Esophagus squamous epithelium (tissue), 5 donors: ENCODE results near the gene USP17L28. TPM values are rescaled to one million over a fixed set of nuclear protein-coding genes. Genes with fewer than 3 reads are reported as not detected.
"Not testable (repeated sequence)": the region's sequence is repeated elsewhere in the genome, so short reads cannot be mapped to it uniquely, and the experiment has no call there.

Source experiments
- DNase-seq: peaks from one replicate; lab custom pipeline; 2025; lab: John Stamatoyannopoulos, UW
- H3K27ac ChIP-seq, 4 donors: fragments of 200-600 bp; sonication (generic); one replicate each; pipeline ENCODE4 v1.5.1; 2016 to 2019; ENCODE audit warnings: mild to moderate bottlenecking in 1 of 4
- H3K27me3 ChIP-seq, 4 donors: fragments of 200-600 bp; sonication (generic); 1 replicate in 3 of 4; 2 replicates in 1 of 4; pipeline versions ENCODE4 v1.5.1 to v1.6.0; 2017 to 2021; ENCODE audit warnings: antibody characterized with exemption in 1 of 4
- H3K36me3 ChIP-seq, 3 donors: fragments of 200-600 bp; sonication (generic); one replicate each; pipeline ENCODE4 v1.5.1; 2016 to 2019
- H3K4me1 ChIP-seq, 3 donors: fragments of 200-600 bp; sonication (generic); one replicate each; pipeline ENCODE4 v1.5.1; 2017 to 2019
- H3K4me3 ChIP-seq, 4 donors: fragments of 200-600 bp; sonication (generic); 1 replicate in 3 of 4; 2 replicates in 1 of 4; pipeline ENCODE4 v1.5.1; 2016 to 2019; ENCODE audit warnings: mild to moderate bottlenecking in 2 of 4, moderate library complexity in 1 of 4
- H3K9me3 ChIP-seq, 3 donors: fragments of 200-600 bp; sonication (generic); one replicate each; pipeline ENCODE4 v1.5.1; 2016 to 2019
- WGBS, 2 donors: methylation state at CpG; one replicate each; pipeline ENCODE4 v1.1.5; 2018; 5-methylcytosine and 5-hydroxymethylcytosine counted together
- intact Hi-C: fragments of 100-400 bp; cut with DNase I; formaldehyde crosslinking; loops from one replicate; pipeline ENCODE4 v1.15.0; 2022
- total RNA-seq, 4 donors: library from RNA; depleted of rRNA; stranded (reverse); fragments of >200 nt; gene quantifications; one replicate each; pipeline ENCODE4 v1.1.0, GENCODE V29; 2016
- donor health status: DM: yes; HTN: yes; CAD: no.

The USP17L28 gene, protein sequence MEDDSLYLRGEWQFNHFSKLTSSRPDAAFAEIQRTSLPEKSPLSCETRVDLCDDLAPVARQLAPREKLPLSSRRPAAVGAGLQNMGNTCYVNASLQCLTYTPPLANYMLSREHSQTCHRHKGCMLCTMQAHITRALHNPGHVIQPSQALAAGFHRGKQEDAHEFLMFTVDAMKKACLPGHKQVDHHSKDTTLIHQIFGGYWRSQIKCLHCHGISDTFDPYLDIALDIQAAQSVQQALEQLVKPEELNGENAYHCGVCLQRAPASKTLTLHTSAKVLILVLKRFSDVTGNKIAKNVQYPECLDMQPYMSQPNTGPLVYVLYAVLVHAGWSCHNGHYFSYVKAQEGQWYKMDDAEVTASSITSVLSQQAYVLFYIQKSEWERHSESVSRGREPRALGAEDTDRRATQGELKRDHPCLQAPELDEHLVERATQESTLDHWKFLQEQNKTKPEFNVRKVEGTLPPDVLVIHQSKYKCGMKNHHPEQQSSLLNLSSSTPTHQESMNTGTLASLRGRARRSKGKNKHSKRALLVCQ
- total RNA-seq: not detected

DNA sequence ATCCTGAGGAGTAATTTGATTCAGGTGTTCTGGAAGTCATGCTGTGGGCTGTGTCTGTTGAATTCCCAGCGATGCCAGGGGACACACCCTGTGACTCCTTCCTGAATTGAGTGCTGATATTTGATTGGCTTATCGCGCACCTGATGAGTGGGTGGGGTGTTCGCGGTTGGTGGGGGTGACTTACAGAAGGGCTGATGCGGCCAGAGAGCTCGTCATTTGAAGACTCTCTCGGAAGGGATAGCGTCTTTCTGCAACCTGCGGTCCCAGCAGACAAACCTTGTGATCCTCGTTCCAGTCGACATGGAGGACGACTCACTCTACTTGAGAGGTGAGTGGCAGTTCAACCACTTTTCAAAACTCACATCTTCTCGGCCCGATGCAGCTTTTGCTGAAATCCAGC, at the start of gene USP17L28:
USP17L28 (plus strand) TSS at position 301 of the 400 bp plus-strand sequence; CDS start at position 301, 0 bp downstream.
- H3K27ac ChIP-seq, H3K27me3 ChIP-seq, H3K36me3 ChIP-seq, DNase-seq, H3K4me3 ChIP-seq, H3K4me1 ChIP-seq, intact Hi-C loops, H3K9me3 ChIP-seq: not testable (repeated sequence)
- no CpG with 5 or more reads among the region's 15 CpGs for WGBS, 2 donors

DNA sequence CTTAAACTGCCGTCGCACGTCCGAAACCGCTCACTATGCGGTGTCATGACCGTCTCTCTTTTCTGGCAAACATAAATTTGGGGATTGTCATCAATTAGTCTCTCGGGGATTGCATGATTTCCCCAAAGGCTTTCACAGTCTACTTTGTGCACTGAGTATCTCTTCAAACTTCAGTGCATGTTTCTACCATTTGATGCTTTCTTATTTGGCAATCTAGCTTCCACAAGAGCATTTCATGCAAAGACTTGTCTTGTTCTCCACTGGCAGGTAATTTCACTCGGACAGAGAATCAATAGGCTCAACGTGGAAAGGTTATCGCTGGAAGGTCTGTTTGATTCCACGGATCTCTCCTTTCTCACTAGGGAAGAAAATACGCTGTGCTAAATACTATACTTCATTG, 24.5 kb upstream of the USP17L28 start:
- H3K27me3 ChIP-seq, H3K4me3 ChIP-seq, H3K36me3 ChIP-seq, intact Hi-C loops, H3K27ac ChIP-seq, DNase-seq, H3K4me1 ChIP-seq, H3K9me3 ChIP-seq: not testable (repeated sequence)
- 80 to 83% methylated on average over 4 to 5 of the region's 13 CpGs for WGBS, 2 donors

DNA sequence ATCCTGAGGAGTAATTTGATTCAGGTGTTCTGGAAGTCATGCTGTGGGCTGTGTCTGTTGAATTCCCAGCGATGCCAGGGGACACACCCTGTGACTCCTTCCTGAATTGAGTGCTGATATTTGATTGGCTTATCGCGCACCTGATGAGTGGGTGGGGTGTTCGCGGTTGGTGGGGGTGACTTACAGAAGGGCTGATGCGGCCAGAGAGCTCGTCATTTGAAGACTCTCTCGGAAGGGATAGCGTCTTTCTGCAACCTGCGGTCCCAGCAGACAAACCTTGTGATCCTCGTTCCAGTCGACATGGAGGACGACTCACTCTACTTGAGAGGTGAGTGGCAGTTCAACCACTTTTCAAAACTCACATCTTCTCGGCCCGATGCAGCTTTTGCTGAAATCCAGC, 23.8 kb upstream of the USP17L28 start, which contains the start of gene USP17L24:
USP17L24 (plus strand) TSS at position 301 of the 400 bp plus-strand sequence; CDS start at position 301, 0 bp downstream.
- H3K36me3 ChIP-seq, H3K4me1 ChIP-seq, H3K9me3 ChIP-seq, H3K27me3 ChIP-seq, intact Hi-C loops, H3K27ac ChIP-seq, H3K4me3 ChIP-seq, DNase-seq: not testable (repeated sequence)
- WGBS, 2 donors: no CpG with 5 or more reads among the region's 15 CpGs

DNA sequence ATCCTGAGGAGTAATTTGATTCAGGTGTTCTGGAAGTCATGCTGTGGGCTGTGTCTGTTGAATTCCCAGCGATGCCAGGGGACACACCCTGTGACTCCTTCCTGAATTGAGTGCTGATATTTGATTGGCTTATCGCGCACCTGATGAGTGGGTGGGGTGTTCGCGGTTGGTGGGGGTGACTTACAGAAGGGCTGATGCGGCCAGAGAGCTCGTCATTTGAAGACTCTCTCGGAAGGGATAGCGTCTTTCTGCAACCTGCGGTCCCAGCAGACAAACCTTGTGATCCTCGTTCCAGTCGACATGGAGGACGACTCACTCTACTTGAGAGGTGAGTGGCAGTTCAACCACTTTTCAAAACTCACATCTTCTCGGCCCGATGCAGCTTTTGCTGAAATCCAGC, 19.1 kb upstream of the USP17L28 start, which contains the start of gene USP17L25:
USP17L25 (plus strand) TSS at position 301 of the 400 bp plus-strand sequence; CDS start at position 301, 0 bp downstream.
- H3K27me3 ChIP-seq, H3K9me3 ChIP-seq, H3K27ac ChIP-seq, H3K36me3 ChIP-seq, H3K4me3 ChIP-seq, H3K4me1 ChIP-seq, intact Hi-C loops, DNase-seq: not testable (repeated sequence)
- no CpG with 5 or more reads among the region's 15 CpGs for WGBS, 2 donors

DNA sequence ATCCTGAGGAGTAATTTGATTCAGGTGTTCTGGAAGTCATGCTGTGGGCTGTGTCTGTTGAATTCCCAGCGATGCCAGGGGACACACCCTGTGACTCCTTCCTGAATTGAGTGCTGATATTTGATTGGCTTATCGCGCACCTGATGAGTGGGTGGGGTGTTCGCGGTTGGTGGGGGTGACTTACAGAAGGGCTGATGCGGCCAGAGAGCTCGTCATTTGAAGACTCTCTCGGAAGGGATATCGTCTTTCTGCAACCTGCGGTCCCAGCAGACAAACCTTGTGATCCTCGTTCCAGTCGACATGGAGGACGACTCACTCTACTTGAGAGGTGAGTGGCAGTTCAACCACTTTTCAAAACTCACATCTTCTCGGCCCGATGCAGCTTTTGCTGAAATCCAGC, 14.3 kb upstream of the USP17L28 start, which contains the start of gene USP17L26:
USP17L26 (plus strand) TSS at position 301 of the 400 bp plus-strand sequence; CDS start at position 301, 0 bp downstream.
- WGBS, 2 donors: no CpG with 5 or more reads among the region's 15 CpGs
- H3K27me3 ChIP-seq, intact Hi-C loops: not testable (repeated sequence)

DNA sequence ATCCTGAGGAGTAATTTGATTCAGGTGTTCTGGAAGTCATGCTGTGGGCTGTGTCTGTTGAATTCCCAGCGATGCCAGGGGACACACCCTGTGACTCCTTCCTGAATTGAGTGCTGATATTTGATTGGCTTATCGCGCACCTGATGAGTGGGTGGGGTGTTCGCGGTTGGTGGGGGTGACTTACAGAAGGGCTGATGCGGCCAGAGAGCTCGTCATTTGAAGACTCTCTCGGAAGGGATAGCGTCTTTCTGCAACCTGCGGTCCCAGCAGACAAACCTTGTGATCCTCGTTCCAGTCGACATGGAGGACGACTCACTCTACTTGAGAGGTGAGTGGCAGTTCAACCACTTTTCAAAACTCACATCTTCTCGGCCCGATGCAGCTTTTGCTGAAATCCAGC, 9.6 kb upstream of the USP17L28 start, which contains the start of gene USP17L5:
USP17L5 (plus strand) TSS at position 301 of the 400 bp plus-strand sequence; CDS start at position 301, 0 bp downstream.
- H3K27ac ChIP-seq, intact Hi-C loops, H3K4me1 ChIP-seq, H3K4me3 ChIP-seq, DNase-seq, H3K36me3 ChIP-seq, H3K9me3 ChIP-seq, H3K27me3 ChIP-seq: not testable (repeated sequence)
- no CpG with 5 or more reads among the region's 15 CpGs for WGBS, 2 donors

More for the DNA sequence above, 14.3 kb upstream of the USP17L28 start, which contains the start of gene USP17L26:
- H3K36me3 ChIP-seq, H3K4me3 ChIP-seq, H3K4me1 ChIP-seq, DNase-seq, H3K27ac ChIP-seq, H3K9me3 ChIP-seq: not testable (repeated sequence)

DNA sequence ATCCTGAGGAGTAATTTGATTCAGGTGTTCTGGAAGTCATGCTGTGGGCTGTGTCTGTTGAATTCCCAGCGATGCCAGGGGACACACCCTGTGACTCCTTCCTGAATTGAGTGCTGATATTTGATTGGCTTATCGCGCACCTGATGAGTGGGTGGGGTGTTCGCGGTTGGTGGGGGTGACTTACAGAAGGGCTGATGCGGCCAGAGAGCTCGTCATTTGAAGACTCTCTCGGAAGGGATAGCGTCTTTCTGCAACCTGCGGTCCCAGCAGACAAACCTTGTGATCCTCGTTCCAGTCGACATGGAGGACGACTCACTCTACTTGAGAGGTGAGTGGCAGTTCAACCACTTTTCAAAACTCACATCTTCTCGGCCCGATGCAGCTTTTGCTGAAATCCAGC, 4.8 kb upstream of the USP17L28 start, which contains the start of gene USP17L27:
USP17L27 (plus strand) TSS at position 301 of the 400 bp plus-strand sequence; CDS start at position 301, 0 bp downstream.
- H3K36me3 ChIP-seq, DNase-seq, H3K9me3 ChIP-seq, intact Hi-C loops, H3K4me1 ChIP-seq, H3K27ac ChIP-seq, H3K27me3 ChIP-seq, H3K4me3 ChIP-seq: not testable (repeated sequence)
- no CpG with 5 or more reads among the region's 15 CpGs for WGBS, 2 donors

DNA sequence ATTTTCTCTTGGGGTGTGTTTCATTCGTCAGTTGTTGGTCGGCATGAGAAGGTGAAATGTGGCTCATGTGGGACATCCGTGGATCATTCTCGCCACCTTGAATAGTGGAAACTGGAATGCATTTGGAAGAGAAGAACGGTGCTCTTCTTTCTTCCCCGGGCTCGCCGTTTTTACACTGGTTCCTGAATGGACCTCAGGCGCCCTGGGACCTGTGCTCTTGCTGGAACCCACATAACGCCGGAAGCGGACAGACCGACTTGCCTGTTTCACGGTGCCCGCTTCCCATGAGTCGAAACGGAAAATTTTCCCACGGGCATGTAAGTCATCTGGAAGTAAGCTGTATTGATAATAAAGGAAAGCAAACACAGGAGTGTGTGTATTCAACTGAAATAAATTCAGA, 2.2 kb downstream of the USP17L28 start:
- H3K4me3 ChIP-seq, DNase-seq, H3K4me1 ChIP-seq, intact Hi-C loops, H3K36me3 ChIP-seq, H3K27ac ChIP-seq, H3K9me3 ChIP-seq, H3K27me3 ChIP-seq: not testable (repeated sequence)
- WGBS, 2 donors: no CpG with 5 or more reads among the region's 18 CpGs

DNA sequence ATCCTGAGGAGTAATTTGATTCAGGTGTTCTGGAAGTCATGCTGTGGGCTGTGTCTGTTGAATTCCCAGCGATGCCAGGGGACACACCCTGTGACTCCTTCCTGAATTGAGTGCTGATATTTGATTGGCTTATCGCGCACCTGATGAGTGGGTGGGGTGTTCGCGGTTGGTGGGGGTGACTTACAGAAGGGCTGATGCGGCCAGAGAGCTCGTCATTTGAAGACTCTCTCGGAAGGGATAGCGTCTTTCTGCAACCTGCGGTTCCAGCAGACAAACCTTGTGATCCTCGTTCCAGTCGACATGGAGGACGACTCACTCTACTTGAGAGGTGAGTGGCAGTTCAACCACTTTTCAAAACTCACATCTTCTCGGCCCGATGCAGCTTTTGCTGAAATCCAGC, 4.6 kb downstream of the USP17L28 start, which contains the start of gene USP17L29:
USP17L29 (plus strand) TSS at position 301 of the 400 bp plus-strand sequence; CDS start at position 301, 0 bp downstream.
- WGBS, 2 donors: no CpG with 5 or more reads among the region's 15 CpGs
- H3K9me3 ChIP-seq, H3K27ac ChIP-seq, DNase-seq, intact Hi-C loops, H3K4me1 ChIP-seq, H3K36me3 ChIP-seq, H3K27me3 ChIP-seq, H3K4me3 ChIP-seq: not testable (repeated sequence)

DNA sequence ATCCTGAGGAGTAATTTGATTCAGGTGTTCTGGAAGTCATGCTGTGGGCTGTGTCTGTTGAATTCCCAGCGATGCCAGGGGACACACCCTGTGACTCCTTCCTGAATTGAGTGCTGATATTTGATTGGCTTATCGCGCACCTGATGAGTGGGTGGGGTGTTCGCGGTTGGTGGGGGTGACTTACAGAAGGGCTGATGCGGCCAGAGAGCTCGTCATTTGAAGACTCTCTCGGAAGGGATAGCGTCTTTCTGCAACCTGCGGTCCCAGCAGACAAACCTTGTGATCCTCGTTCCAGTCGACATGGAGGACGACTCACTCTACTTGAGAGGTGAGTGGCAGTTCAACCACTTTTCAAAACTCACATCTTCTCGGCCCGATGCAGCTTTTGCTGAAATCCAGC, 14.1 kb downstream of the USP17L28 start, which contains the start of gene USP17L30:
USP17L30 (plus strand) TSS at position 301 of the 400 bp plus-strand sequence; CDS start at position 301, 0 bp downstream.
- no CpG with 5 or more reads among the region's 15 CpGs for WGBS, 2 donors
- H3K27me3 ChIP-seq, intact Hi-C loops, H3K4me3 ChIP-seq, H3K36me3 ChIP-seq, H3K4me1 ChIP-seq, H3K27ac ChIP-seq, DNase-seq, H3K9me3 ChIP-seq: not testable (repeated sequence)

DNA sequence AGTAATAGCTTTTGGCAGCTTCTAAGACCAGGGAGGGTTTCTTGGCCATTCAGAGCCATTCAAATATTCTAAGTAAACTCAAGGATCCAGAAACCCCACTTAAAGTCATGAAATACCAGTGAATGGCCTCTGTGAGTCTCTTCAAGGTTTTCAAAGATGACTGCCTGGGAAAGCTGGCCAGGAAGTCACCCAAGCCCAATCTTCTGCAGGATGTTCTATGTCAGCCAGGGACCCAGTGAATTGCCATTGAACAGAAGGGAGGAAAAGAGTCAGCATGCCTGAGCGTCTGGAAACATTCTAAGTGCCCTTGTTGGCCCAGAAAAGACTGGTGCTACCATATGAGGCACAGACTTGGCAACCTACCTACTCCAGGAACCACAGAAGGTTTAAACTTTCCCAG, 31.2 kb downstream of the USP17L28 start:
- WGBS, 2 donors: 57% methylated on average over 1 of the region's 1 CpG; no CpG with 5 or more reads in 1 of the 2 donors
- intact Hi-C loops, H3K4me3 ChIP-seq, DNase-seq, H3K27me3 ChIP-seq, H3K27ac ChIP-seq, H3K9me3 ChIP-seq, H3K36me3 ChIP-seq, H3K4me1 ChIP-seq: not testable (repeated sequence)
